H1 (cell line): ENCODE measurements around the gene MVD. TPM values are rescaled to one million over a fixed set of nuclear protein-coding genes. Genes with fewer than 3 reads are reported as not detected.
A peak's percentile ranks its signal among the peaks of the same experiment; 100 is the strongest.

Experiments
- CTCF ChIA-PET: fragments of 300-600 bp; sonication (Branson Sonifier 250); formaldehyde crosslinking; loops from one replicate; lab custom pipeline; 2021; ENCODE audit not compliant: partially characterized antibody; lab: Charles Lee
- POLR2A ChIA-PET: fragments of 300-600 bp; sonication (Branson Sonifier 250); formaldehyde crosslinking; loops from one replicate; lab custom pipeline; 2021; ENCODE audit warnings: inconsistent platforms; ENCODE audit not compliant: partially characterized antibody; lab: Charles Lee
- DNase-seq, 2 experiments: peaks; one replicate each; pipeline versions ENCODE4 v3.0.0 to v3.0.0-alpha.2; 2010 to 2022; ENCODE audit warnings: low spot score in 2 of 2, low read depth in 1 of 2, mixed read lengths in 1 of 2
- FAIRE-seq: peaks from 2 replicates; lab custom pipeline; 2011; peaks lifted over from hg19 to GRCh38; lab: Jason Lieb, UNC
- H2AFZ ChIP-seq: 2 replicates; pipeline ENCODE4 v1.8.1; 2012; ENCODE audit warnings: low read length, inconsistent platforms
- H2AK5ac ChIP-seq: 2 replicates; pipeline ENCODE4 v1.6.1; 2013; ENCODE audit warnings: low read depth, low read length
- H2BK120ac ChIP-seq: replicated peaks from 2 replicates; pipeline ENCODE3; 2013; ENCODE audit warnings: low read depth, low read length, inconsistent platforms
- H2BK12ac ChIP-seq: 2 replicates; pipeline ENCODE4 v1.6.1; 2013; ENCODE audit warnings: low read depth, low read length
- H2BK15ac ChIP-seq: 2 replicates; pipeline ENCODE4 v1.6.1; 2013; ENCODE audit warnings: low read length
- H2BK20ac ChIP-seq: 2 replicates; pipeline ENCODE4 v1.6.1; 2013; ENCODE audit warnings: low read length
- H2BK5ac ChIP-seq: 2 replicates; pipeline ENCODE4 v1.6.1; 2013; ENCODE audit warnings: low read depth, low read length
- H3K14ac ChIP-seq: 2 replicates; pipeline ENCODE4 v1.6.1; 2013; ENCODE audit warnings: inconsistent platforms; ENCODE audit not compliant: insufficient read length
- H3K18ac ChIP-seq: 2 replicates; pipeline ENCODE4 v1.6.1; 2013; ENCODE audit warnings: low read length; ENCODE audit errors: extremely low read depth
- H3K23ac ChIP-seq: 2 replicates; pipeline ENCODE4 v1.6.1; 2013; ENCODE audit warnings: inconsistent platforms; ENCODE audit not compliant: insufficient read length
- H3K23me2 ChIP-seq: 2 replicates; pipeline ENCODE4 v1.6.1; 2013; ENCODE audit warnings: low read depth, low read length
- H3K27ac ChIP-seq: 2 replicates; pipeline ENCODE4 v1.6.1; 2011; ENCODE audit warnings: low read depth, low read length, inconsistent platforms
- H3K27me3 ChIP-seq, 4 experiments: replicated peaks in 1 of 4; 1 replicate in 1 of 4; 2 replicates in 3 of 4; pipeline versions ENCODE4 v1.6.1 to v1.8.1; 2011 to 2013; ENCODE audit warnings: low read length in 3 of 4, mild to moderate bottlenecking in 3 of 4, inconsistent platforms in 2 of 4, mixed read lengths in 2 of 4, moderate library complexity in 1 of 4; ENCODE audit not compliant: control insufficient read depth in 3 of 4, insufficient read depth in 3 of 4; ENCODE audit errors: extremely low read depth in 1 of 4
- H3K36me3 ChIP-seq, 4 experiments: 2 replicates each; pipeline versions ENCODE4 v1.6.1 to v1.8.1; 2011 to 2013; ENCODE audit warnings: mild to moderate bottlenecking in 4 of 4, low read length in 3 of 4, moderate library complexity in 2 of 4, control low read depth in 1 of 4, inconsistent platforms in 1 of 4; ENCODE audit not compliant: insufficient read depth in 4 of 4, control insufficient read depth in 2 of 4
- H3K4ac ChIP-seq: replicated peaks from 2 replicates; pipeline ENCODE3; 2013; ENCODE audit warnings: low read length, low read depth, mixed read lengths, inconsistent platforms; ENCODE audit not compliant: insufficient read length
- H3K4me1 ChIP-seq, 4 experiments: replicated peaks in 1 of 4; 1 replicate in 1 of 4; 2 replicates in 3 of 4; pipeline versions ENCODE4 v1.6.1 to v1.8.1; 2011 to 2013; ENCODE audit warnings: low read length in 3 of 4, inconsistent platforms in 2 of 4, mixed read lengths in 1 of 4; ENCODE audit not compliant: insufficient read depth in 4 of 4, control insufficient read depth in 3 of 4
- H3K4me2 ChIP-seq, 2 experiments: 2 replicates each; pipeline versions ENCODE4 v1.6.1 to v1.8.1; 2011 to 2013; ENCODE audit warnings: low read depth in 2 of 2, low read length in 2 of 2, control low read depth in 1 of 2, inconsistent platforms in 1 of 2, mild to moderate bottlenecking in 1 of 2; ENCODE audit not compliant: insufficient read depth in 1 of 2
- H3K4me3 ChIP-seq, 4 experiments: fragments of 200-600, 300-600 bp in 1 of 4; sonication (generic), shearing (Covaris generic), sonication (Bioruptor Twin) in 1 of 4; 2 replicates each; pipeline versions ENCODE4 v1.5.1 to v1.8.1; 2011 to 2016; ENCODE audit warnings: low read length in 4 of 4, low read depth in 3 of 4, control low read depth in 2 of 4, inconsistent platforms in 2 of 4, mild to moderate bottlenecking in 2 of 4, mixed read lengths in 1 of 4, moderate library complexity in 1 of 4; ENCODE audit not compliant: insufficient read depth in 2 of 4; ENCODE audit errors: extremely low read depth in 1 of 4
- H3K56ac ChIP-seq: replicated peaks from 2 replicates; pipeline ENCODE3; 2013; ENCODE audit warnings: low read depth, mild to moderate bottlenecking, mixed read lengths, low read length, inconsistent platforms; ENCODE audit not compliant: insufficient read length
- H3K79me1 ChIP-seq: 2 replicates; pipeline ENCODE4 v1.6.1; 2013; ENCODE audit warnings: low read depth, low read length, control low read depth
- H3K79me2 ChIP-seq, 2 experiments: 2 replicates each; pipeline versions ENCODE4 v1.6.1 to v1.8.1; 2012 to 2013; ENCODE audit warnings: low read length in 2 of 2, mild to moderate bottlenecking in 2 of 2, inconsistent platforms in 1 of 2; ENCODE audit not compliant: insufficient read depth in 2 of 2, control insufficient read depth in 1 of 2
- H3K9ac ChIP-seq, 4 experiments: replicated peaks in 1 of 4; 1 replicate in 1 of 4; 2 replicates in 3 of 4; pipeline versions ENCODE4 v1.6.1 to v1.8.1; 2011 to 2013; ENCODE audit warnings: low read depth in 3 of 4, low read length in 3 of 4, control low read depth in 2 of 4, mild to moderate bottlenecking in 2 of 4, moderate library complexity in 2 of 4, inconsistent platforms in 1 of 4; ENCODE audit errors: extremely low read depth in 1 of 4
- H3K9me3 ChIP-seq, 2 experiments: 2 replicates each; pipeline versions ENCODE4 v1.6.1 to v1.8.1; 2012 to 2013; ENCODE audit warnings: mild to moderate bottlenecking in 2 of 2, moderate library complexity in 2 of 2, control low read depth in 1 of 2, inconsistent platforms in 1 of 2, low read depth in 1 of 2, low read length in 1 of 2, mixed read lengths in 1 of 2; ENCODE audit not compliant: insufficient read depth in 2 of 2
- H4K20me1 ChIP-seq, 2 experiments: replicated peaks in 1 of 2; 2 replicates each; pipeline versions ENCODE3 to v1.8.1; 2011 to 2013; ENCODE audit warnings: inconsistent platforms in 2 of 2, low read length in 2 of 2, mild to moderate bottlenecking in 1 of 2; ENCODE audit not compliant: insufficient read depth in 2 of 2, control insufficient read depth in 1 of 2
- H4K5ac ChIP-seq: 2 replicates; pipeline ENCODE4 v1.6.1; 2013; ENCODE audit warnings: low read length, low read depth, mixed read lengths, inconsistent platforms; ENCODE audit not compliant: insufficient read length
- H4K8ac ChIP-seq: 2 replicates; pipeline ENCODE4 v1.8.0; 2013; ENCODE audit warnings: mild to moderate bottlenecking, moderate library complexity, low read length, inconsistent platforms; ENCODE audit not compliant: insufficient read depth; ENCODE audit errors: extremely low read depth
- H4K91ac ChIP-seq: replicated peaks from 2 replicates; pipeline ENCODE3; 2013; ENCODE audit warnings: low read length, mixed read lengths, inconsistent platforms; ENCODE audit not compliant: insufficient read length
- BCL11A ChIP-seq, 2 experiments: IDR thresholded peaks; one replicate each; pipeline ENCODE4 v1.6.1; 2011; ENCODE audit warnings: low read depth in 2 of 2, low read length in 2 of 2, mild to moderate bottlenecking in 2 of 2
- NRF1 ChIP-seq: IDR thresholded peaks from 2 replicates; pipeline ENCODE4 v1.6.1; 2011; ENCODE audit warnings: mild to moderate bottlenecking, low read depth, low read length, improper control_type of control experiment
- POLR2A ChIP-seq, 2 experiments: IDR thresholded peaks; 1 replicate in 1 of 2; 2 replicates in 1 of 2; pipeline ENCODE4 v1.6.1; 2011; ENCODE audit warnings: low read depth in 2 of 2, low read length in 2 of 2, mild to moderate bottlenecking in 2 of 2; ENCODE audit errors: control extremely low read depth in 1 of 2
- RAD21 ChIP-seq, 2 experiments: IDR thresholded peaks in 1 of 2; conservative IDR thresholded peaks in 1 of 2; 2 replicates each; pipeline ENCODE4 v1.6.1; 2011; ENCODE audit warnings: low read depth in 2 of 2, low read length in 2 of 2, improper control_type of control experiment in 1 of 2, inconsistent platforms in 1 of 2, mild to moderate bottlenecking in 1 of 2, moderate library complexity in 1 of 2
- RBBP5 ChIP-seq: IDR thresholded peaks from 2 replicates; pipeline ENCODE4 v1.7.1; 2012; ENCODE audit warnings: low read depth, mild to moderate bottlenecking, inconsistent platforms, low read length, moderate library complexity, borderline replicate concordance
- RNF2 ChIP-seq: fragments of 200-900, 300-1000 bp; sonication (generic); IDR thresholded peaks from 2 replicates; pipeline ENCODE4 v1.7.1; 2016; ENCODE audit warnings: borderline replicate concordance, low read depth, mild to moderate bottlenecking, antibody characterized with exemption, low read length; ENCODE audit not compliant: poor library complexity, severe bottlenecking; ENCODE audit errors: missing control alignments
- RXRA ChIP-seq: IDR thresholded peaks from 2 replicates; pipeline ENCODE4 v1.6.1; 2011; ENCODE audit warnings: low read depth, mild to moderate bottlenecking, low read length, moderate library complexity; ENCODE audit not compliant: insufficient read depth
- SIX5 ChIP-seq: IDR thresholded peaks from 2 replicates; pipeline ENCODE4 v1.6.1; 2011; ENCODE audit warnings: mild to moderate bottlenecking, low read depth, low read length
- SUZ12 ChIP-seq: fragments of 200-600 bp; sonication (generic); IDR thresholded peaks from 2 replicates; pipeline ENCODE4 v1.6.1; 2012; ENCODE audit warnings: mild to moderate bottlenecking, inconsistent platforms, low read length, moderate library complexity, mixed read lengths
- TAF7 ChIP-seq: optimal IDR thresholded peaks from 2 replicates; pipeline ENCODE3; 2011; ENCODE audit warnings: low read depth, mild to moderate bottlenecking, inconsistent platforms, low read length, moderate library complexity, borderline replicate concordance
- TBP ChIP-seq: IDR thresholded peaks from 2 replicates; pipeline ENCODE4 v1.6.1; 2011; ENCODE audit warnings: low read depth, low read length, improper control_type of control experiment
- WGBS, 2 experiments: shearing (Covaris generic) in 1 of 2; methylation state at CpG; one replicate each; pipeline versions ENCODE4 v1.1.6 to v1.1.7; 2013 to 2015; ENCODE audit warnings: low lambda C conversion rate in 2 of 2, mixed read lengths in 2 of 2, inconsistent platforms in 1 of 2, low coverage in 1 of 2, missing lambda C conversion rate in 1 of 2; ENCODE audit not compliant: insufficient replicate concordance in 2 of 2, insufficient coverage in 1 of 2, insufficient read length in 1 of 2; ENCODE audit errors: extremely low coverage in 1 of 2, missing lambda C conversion rate in 1 of 2; 5-methylcytosine and 5-hydroxymethylcytosine counted together
- polyA plus RNA-seq, 7 experiments: library from polyadenylated mRNA; depleted of rRNA in 3 of 7; stranded (reverse) in 5 of 7; unstranded in 2 of 7; fragments of >200 nt in 5 of 7; fragments of 200-250 nt in 2 of 7; gene quantifications; 1 replicate in 5 of 7; 2 replicates in 1 of 7; 4 replicates in 1 of 7; pipeline versions ENCODE4 v1.2.1 to v1.2.3, GENCODE V29; 2011 to 2013; ENCODE audit warnings: missing spikeins in 2 of 7, mixed read lengths in 2 of 7
- total RNA-seq: library from RNA; stranded (reverse); fragmentation: NEBNext Ultra II Directional; extraction: Animal tissue kit (Norgen Biotek cat#: 25700); gene quantifications from 2 replicates; pipeline ENCODE4 v1.2.1, GENCODE V29; 2021
- TF ChIP-seq, protein P1 (sequence below): IDR thresholded peaks from 2 replicates; pipeline ENCODE4 v1.6.1; 2011; ENCODE audit warnings: low read length, improper control_type of control experiment

MVD gene
- total and polyA plus RNA-seq, 2 of the 8 experiments (the other 6 are each of a cell fraction or from before 2014, with no cell fraction given) = 47.2 to 77.3 TPM

DNA sequence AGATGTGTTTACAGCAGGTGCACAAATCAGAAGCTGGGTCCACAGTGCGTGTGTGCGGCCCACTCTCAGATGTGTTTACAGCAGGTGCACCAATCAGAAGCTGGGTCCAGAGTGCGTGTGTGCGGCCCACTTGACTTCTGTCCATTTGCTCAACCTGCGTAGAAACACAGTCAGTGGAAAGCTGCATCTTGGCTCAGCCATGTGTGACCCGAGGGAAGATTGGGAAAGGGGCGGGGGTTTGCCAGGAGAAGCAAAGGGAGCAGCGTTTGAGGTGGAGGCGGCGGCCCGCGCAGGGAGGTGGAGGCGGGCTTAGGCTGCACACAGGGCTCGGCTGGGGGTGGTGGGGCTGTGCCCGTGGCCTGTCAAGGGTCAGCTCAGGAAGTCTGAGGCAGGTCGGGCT, 47.7 kb upstream of the MVD start:
- Histone ChIP-seq H3K79me1 (peaks cover 11% of the 10 kb centered on the region), H4K8ac (peak overlapping the region; percentile 59; the same call in 1 of the 2 replicates), H3K14ac (no peak overlapping the region), H3K18ac (no peak overlapping the region), H3K23me2 (peaks cover 9% of the 10 kb centered on the region; the same call in 1 of the 2 replicates), H2BK5ac (no peak overlapping the region; the same call in 1 of the 2 replicates), H3K9me3 (no peaks in the 10 kb centered on the region), H3K4me1 (peaks cover 0 to 3% (median 0%) of the 10 kb centered on the region in 4 experiments; a peak in 3 of 7 replicates), H2AFZ (no peak overlapping the region), H4K20me1 (peaks cover 4 to 9% of the 10 kb centered on the region in 2 experiments), H3K27me3 (no peaks in the 10 kb centered on the region), H3K4ac (no peak overlapping the region), H3K4me3 (no peak overlapping the region), H2BK120ac (no peak overlapping the region), H3K4me2 (no peak overlapping the region), H3K36me3 (peaks cover 0 to 17% (median 4%) of the 10 kb centered on the region in 4 experiments; a peak in 4 of 8 replicates), H3K23ac (no peak overlapping the region), H2BK20ac (no peak overlapping the region), H3K9ac (no peak overlapping the region), H3K56ac (no peak overlapping the region), H2BK15ac (no peak overlapping the region), H4K5ac (no peak overlapping the region), H3K79me2 (peaks cover 0 to 22% of the 10 kb centered on the region in 2 experiments; a peak in 1 of 4 replicates), H2BK12ac (no peak overlapping the region), H2AK5ac (no peak overlapping the region), H3K27ac (no peak overlapping the region), H4K91ac (no peak overlapping the region)
- no peak for DNase-seq
- POLR2A ChIA-PET = interaction anchor here (0.6 to 2.1 kb wide), 3 partner anchors 11 to 99 kb away, joined by 3 to 6 read pairs (median 3); no protein-coding TSS in a partner anchor
- 96% methylated on average over 10 of the region's 16 CpGs; no CpG with 5 or more reads in 1 of the 2 experiments for WGBS, 2 experiments
- CTCF ChIA-PET = interaction anchor here (0.6 to 6.3 kb wide), 4 partner anchors 12 to 278 kb away, joined by 3 to 33 read pairs (median 3); no protein-coding TSS in a partner anchor
- no peak for FAIRE-seq
- TF ChIP-seq RXRA (no peak), BCL11A (IDR thresholded peaks at IDR 0.05; ENCODE audit: low read depth in 2 of 2, low read length in 2 of 2) (no peak), RNF2 (no peak), SUZ12 (no peak), TAF7 (no peak), TBP (no peak), SIX5 (no peak), RBBP5 (no peak), RAD21 (IDR thresholded peaks at IDR 0.05 in 1 of 2, conservative IDR thresholded peaks at IDR 0.05 in 1 of 2; ENCODE audit: low read depth in 2 of 2, low read length in 2 of 2) (no peak), NRF1 (no peak), POLR2A (IDR thresholded peaks at IDR 0.05; ENCODE audit: control extremely low read depth in 1 of 2, low read depth in 2 of 2, low read length in 2 of 2) (no peak)
- TF ChIP-seq, protein P1, sequence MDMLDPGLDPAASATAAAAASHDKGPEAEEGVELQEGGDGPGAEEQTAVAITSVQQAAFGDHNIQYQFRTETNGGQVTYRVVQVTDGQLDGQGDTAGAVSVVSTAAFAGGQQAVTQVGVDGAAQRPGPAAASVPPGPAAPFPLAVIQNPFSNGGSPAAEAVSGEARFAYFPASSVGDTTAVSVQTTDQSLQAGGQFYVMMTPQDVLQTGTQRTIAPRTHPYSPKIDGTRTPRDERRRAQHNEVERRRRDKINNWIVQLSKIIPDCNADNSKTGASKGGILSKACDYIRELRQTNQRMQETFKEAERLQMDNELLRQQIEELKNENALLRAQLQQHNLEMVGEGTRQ = no peak
